ENCODE measurements around the gene FGF14.

Gene FGF14

DNA sequence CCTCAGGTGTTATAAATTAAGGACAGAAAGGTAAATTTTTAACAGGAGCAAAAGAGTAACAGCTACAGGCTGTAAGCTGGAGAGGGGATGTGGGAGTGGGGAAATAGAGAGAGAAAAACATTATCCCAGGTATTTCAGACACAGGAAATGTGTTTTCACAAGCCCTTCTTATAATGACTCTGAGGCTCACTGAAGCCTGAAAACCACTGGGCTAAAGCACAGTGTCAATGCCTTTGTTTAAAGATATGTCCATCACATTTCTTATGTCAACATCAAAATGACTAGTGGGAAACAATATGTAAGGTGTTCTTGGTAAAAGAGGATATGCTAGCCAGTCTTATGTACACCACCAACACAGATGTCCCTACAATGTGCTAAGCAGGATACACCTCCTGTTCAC is 365.9 kb downstream of the FGF14 start:
- no peak for DNase-seq

DNA sequence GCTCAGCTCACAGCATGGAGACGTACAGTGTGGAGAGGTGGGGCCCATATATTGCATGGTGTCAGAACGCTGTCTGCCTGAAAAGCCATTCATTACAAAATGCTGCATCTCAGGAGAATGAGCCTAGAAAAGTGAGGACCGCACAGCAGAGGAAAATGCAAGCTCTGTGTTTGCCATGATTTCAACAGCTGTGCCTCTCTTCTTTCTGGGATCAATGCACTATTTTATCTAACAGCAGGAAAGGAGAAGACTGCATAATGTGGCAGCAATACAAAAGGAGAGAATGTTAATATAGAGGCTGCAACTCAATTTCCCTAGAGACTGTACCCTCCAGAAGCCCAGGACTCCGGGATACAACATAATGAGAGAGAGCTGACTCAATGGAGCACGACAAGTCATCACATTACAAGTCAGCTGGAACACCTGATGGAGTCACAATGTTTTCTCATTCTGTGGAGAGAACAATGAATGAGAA is 368.0 kb downstream of the FGF14 start:
- peak in 1 of 14 donors; percentile 43 for DNase-seq

DNA sequence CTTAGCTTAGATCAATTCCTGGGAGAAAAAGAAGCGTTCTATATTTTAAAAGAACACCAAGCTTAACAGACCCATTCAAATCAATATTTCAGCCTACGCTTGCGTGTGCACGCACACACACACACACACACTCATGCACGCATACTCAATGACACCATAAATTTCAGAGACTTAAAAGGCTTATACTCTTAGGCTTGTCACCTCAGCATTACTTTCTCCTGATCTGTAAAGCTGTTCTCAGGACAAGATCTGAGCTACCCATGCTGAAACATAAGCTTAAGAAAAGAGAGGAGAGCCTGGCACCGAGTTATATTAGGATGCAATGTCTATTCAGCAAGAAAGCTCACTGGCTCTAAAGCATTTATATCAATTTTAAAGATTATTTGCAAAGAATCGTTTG is 368.5 kb downstream of the FGF14 start:
- no peak for DNase-seq

DNA sequence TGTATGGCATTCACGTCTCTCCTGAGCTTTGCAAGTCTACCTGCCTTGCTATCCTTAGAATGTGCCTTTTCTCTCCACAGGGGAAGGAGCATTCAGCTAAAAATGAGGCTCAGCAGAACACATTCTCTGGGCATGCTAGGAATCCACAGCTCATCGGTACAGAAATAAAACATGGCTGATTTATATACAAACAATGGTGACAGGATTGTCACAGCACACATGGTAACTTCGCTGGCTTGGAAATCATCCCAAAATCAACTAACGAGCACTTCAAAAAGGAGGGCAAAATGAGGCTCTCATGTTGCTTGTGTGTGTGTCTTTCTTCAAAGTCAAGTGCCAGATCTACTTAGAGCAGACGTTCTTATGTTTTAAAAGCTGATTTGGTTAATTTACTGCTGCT is 373.0 kb downstream of the FGF14 start:
- peak in 1 of 14 donors; percentile 47 for DNase-seq

DNA sequence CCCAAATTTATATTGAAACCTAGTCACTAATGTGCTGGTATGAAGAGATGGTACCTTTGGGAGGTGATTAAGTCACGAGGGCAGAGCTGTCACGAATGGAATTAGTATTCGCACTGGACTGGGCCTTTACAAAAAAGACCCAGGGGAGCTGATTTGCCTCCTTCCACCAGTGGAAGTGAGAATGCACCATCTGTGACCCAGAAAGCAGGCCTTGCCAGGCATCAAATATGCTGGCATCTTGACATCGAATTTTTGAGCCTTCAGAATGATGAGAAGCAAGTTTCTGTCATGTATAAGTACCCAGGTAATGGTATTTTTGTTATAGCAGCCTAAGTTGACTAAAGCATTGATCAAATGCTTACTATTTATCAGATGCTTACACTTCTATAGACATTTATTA is 373.6 kb downstream of the FGF14 start:
- peak in 1 of 14 donors; percentile 73 for DNase-seq

DNA sequence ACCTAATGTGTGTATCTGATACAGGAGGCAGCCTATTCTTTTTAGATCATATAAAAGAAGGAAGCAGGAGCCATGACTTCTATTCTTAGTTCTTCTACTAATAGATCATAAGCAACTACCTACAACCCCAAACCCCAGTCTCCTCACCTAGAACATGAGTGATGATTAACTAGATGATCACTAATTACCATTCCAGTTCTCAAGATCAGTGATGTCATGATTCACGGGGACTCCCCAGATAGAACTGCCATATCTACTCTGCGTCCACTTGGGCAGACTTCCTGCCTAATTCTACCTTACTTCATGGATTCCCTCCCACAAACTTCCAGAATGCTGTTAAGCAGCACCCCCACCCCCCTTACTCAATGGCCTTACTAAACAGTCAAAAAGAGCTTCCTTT is 380.1 kb downstream of the FGF14 start:
- DNase-seq, result no peak

DNA sequence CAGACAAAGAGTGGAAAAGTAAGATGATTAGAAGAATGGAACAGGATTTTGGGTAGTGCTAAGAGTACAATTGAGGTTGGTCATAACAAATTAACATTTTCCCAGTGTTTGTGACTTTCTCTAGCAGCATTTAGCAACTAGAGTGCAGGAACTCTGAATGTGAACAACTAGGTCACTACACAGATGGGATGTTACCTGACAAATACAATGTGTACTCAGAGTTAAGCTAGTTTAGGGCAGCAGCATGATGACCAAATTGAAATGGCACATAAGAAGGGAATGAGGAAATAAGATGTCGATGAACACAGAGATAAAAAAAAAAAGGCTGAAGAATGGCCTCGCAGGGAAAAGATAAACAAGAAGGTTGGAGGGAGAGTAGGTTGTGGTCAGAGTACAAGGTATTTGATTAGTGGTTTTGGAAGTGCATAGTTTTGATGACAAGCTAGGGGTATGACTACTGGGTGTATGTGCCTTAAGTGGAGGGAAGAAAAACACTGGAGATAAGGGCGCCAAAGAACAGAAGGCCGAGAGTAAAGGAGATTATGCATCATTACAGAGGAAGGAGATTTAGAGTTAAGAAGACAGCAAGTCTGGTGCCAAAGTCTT is 381.1 kb downstream of the FGF14 start:
- DNase-seq, result peak in 1 of 14 donors; percentile 68

DNA sequence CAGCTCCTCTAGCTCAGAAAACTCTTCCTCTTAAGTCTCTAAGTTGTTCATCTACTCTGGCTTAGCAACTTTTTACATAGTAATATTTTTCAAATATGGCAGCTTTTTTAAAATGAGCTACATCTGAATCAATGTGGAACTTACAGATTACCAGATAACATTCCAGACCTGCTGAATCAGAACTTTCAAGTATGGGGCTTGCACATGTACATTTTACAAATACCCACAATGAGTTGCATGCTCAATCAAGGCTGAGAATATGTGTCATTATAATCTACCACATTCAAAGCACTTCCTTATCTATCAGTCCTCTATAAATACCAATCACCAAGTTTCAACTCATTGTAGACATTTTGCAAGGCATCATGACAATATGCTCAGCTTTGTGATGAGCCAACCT is 383.1 kb downstream of the FGF14 start:
- DNase-seq, result no peak

DNA sequence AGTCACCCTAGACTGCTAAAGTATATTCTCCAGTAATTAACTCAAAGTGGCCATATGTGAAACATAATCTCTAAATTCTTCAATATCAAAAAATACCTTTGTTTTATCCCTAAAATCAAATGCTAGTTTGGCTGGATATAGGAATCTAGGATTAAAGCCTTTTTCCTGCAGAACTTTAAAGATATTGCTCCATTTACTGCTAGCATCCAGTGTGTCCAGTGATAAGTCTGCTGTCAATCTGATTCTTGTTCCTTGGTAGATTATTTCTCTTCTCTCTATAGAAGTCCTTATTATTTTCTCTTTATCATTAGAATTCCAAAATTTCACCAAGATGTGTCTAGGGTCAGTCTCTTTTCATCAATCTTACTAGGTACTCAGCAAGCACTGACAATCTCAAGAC is 384.6 kb downstream of the FGF14 start:
- no peak for DNase-seq

DNA sequence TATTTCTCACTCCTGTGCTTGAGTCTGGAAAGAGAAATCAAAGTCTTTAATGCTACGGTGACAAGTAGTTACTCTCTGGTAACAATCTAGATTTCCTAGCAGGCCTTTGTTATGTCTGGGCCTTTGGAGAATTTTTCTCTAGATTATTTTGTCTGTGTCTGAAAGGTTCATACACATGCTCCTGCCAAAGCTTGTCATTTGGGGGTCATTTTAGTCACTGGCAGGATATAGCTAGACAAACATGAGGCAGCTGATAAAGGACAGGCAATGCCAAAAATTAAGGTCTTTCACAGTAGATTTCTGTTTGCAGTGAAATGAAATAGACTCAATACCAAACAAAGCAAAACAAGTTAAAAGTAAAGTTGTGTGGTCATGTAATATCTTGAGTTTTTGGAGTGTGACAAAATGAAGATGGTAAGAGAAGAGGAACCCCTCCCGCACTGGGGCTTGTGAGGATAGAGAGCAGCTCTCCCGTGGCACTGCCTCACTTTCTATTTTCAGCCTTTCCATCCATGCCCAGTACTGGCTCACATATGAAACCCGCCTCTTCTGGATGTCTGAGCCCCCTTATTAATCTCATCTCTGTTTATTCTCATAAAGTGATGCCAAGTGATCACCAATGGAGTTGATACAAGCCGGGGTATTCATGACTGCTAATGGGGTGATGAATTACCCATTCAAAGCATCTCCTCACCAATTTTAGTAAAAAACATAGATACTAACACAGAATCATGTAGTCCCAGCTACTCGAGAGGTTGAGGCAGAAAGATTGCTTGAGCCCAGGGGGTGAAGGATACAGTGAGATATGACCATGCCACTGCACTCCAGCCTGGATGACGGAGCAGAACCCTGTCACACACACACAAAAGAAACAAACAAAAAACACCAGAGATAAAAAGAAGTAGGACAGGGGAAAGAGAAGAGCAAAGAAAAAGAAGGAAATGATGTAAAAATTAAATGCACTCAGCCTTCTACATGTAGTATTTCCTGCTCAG is 389.3 kb downstream of the FGF14 start:
- DNase-seq, result peak in 1 of 14 donors; percentile 90

DNA sequence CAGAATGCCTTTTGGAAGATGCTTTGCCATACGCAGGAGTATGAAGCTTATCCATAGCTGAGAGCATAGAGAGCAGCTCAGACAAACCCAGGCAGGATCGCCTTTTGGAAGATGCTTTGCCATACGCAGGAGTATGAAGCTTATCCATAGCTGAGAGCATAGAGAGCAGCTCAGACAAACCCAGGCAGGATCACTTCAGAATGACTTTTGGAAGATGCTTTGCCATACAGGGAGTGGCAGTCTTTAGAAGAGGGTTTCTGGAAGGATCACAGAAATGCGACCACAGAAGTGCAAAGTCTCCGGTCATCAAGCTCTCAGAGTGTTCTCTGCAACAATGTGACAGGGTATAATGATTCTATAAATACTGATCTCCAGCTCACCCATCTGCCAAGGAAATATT is 390.4 kb downstream of the FGF14 start:
- DNase-seq, result peak in 1 of 14 donors; percentile 79

DNA sequence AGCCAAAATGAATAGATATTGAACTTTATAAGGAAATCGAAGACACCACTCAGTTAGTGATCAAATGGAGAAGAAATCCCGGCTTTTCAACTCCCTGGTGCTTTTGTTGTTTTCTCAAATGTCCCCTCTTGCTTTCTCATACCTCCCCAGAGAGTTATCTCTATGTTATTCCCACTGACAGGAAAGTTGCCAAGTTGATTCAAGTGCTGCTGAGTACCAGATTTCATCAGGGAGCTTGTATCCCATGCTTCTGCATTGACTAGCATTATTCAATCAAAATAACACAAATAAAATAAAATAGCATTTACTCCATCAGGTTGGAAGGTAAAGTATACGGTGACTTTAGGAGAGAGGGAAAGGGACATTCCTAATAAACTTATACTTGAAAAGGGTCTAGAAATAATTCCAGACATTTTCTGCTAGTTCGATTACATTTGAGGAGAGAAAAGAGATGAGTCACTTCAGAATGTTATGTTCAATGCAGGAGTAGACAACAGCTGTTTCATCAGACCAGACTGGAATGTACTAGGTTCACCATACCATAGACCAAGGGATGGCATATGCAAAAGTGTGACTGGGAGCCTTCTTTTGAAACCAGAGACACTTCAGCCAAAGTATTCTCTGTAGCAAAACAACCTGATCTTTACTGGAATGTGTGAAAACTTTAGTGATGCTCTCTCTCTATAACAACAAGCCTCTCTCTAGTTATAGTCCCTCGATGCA is 397.8 kb downstream of the FGF14 start:
- DNase-seq, result no peak

DNA sequence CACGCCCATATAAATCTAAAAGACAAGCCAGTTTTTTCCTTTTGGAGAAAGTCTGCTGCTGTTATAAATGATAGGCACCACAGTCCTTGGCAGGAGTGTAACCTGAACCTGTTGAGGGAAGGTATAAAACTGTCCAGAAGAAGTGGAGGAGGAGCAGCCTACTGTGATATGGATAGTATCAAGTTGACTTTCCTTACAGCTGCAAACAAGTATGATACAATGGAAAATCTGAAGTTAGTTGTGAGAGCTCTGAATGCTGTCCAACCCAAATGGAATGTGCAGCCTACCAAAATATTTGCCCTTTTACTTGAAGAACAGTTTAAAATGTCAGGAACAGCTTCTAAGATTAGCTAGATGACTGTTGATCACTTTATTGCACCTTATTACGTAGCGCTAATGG is 399.6 kb downstream of the FGF14 start:
- DNase-seq, result no peak

DNA sequence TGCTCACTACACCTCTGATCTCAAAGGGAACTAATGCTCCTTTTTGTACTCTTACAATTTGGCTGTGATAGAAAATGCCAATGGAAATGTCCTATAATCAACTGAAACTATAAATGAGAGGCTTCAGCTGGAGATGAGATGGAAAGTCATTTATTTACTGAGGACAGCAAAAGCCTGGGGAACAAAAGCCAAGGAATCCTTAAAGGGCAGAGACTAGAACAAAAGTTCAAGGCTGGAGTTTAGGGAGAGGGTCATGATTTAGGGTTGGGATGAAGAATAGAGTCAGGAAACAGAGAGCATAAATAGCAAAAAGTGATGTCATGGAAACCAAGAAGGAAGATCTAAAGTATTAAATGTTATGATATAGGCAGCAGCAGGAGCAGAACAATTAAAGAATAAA is 401.1 kb downstream of the FGF14 start:
- DNase-seq, result no peak

DNA sequence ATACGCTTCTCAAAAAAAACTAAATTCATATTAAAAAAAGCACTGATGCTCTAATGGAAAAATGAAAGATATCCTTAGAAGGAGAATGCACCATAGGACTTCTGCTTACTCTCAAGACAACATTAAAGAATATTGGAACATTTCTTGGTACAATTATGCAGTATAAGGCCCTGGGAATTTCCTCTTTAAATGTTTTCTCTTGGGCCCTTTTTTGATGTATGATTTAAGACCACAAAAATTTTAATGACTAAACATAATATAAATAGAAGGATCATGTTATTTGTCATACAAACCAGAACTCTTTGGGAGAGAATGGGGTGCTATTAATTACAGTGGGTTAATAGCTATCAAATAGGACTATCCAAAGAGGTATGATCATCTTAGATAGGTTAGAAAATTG is 403.7 kb downstream of the FGF14 start:
- DNase-seq, result no peak

DNA sequence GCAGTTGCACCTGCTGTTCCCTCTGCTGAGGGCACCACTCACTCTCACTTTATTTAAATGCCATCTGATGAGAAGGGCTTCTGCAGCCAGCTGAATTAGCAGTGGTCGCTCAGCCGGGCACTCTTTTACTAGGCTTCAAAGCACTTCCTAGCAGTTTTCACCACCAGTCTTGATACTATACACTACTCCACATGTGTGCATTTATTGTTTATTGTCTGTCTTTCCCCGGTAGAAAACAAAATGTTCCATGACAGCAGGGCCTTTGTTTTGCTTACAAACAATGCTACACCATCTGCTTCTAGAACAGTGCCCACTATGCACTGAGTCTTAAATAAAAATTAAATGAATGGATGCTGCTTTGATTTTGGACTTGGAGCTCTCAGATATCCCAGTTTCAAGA is 404.9 kb downstream of the FGF14 start:
- DNase-seq, result peak in 4 of 14 donors; percentile 3 to 63 (median 8)

DNA sequence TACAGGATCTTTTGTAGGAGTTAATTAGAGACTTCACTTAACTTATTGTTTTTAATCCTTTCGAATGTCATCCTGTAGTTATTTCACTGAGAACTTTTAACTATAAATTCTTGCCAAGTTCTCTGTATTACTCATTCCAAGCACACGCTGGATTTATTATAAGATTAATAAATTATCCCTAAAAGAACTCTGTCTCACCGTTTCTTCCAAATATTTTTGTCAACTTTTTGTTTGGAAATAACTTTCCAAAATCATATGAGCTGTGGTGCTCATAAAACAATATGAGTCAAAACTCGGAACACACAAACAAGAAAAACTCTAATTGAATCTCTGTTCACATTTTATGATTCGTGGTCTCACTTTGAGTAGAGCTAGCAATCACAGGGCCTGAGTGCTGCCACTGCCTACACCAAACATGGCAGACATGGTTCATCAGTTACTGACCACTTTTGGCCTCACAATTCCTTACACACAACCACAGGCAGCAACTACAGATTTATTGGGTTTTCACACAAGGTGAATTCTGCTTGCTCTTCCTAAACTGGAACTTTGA is 412.0 kb downstream of the FGF14 start:
- DNase-seq, result no peak

DNA sequence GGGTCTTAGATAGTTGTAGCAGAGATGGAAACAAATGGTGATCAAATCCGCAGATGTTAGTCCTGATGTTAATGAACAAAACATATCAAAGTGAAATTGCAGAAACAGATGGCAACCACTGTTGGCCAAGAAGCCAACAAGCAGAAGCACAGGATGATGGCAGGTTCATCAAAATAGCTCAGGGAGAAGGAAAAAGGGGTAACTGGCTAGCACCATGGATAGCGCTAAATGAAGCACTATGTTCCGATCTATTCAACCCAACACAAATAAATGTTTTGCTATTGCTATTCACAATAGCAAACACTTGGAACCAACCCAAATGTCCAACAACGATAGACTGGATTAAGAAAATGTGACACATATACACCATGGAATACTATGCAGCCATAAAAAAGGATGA is 413.7 kb downstream of the FGF14 start:
- DNase-seq, result no peak

DNA sequence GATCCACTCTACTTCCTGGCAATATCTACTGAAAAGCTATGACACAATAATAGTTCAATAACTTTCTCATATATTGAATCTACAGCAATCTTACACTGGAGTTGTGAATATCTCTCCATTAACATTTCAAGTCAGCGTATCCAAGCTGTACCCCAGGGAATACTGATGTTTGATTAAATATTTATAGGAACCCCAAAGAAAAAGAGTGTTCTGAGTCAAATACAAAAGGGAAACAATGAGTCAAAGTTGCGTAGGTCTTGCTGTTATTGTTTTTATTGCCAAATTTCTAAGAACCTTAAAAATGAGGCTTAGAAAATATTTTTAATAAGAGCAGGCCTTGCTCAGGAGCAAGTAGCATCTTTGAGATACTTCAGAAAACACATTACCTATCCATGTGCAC is 415.5 kb downstream of the FGF14 start:
- DNase-seq, result no peak

DNA sequence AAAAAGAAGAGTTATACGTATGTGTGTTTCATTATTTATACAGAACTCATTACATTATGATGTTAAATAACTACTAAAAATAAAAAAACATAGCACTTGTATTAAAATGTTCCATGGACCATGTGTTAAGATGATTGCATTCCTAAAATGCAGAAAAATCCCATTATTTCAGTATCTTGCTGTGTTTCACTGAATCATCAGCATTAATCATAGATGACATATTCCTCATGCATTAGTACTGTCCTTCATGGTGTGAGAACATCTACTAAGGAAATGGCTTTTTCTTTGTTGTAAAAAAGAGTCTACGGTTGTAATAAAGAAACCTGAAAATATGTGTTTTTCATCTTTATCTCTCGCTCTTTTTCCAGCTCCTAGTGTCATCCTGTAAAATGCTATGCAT is 416.5 kb downstream of the FGF14 start:
- DNase-seq, result no peak

DNA sequence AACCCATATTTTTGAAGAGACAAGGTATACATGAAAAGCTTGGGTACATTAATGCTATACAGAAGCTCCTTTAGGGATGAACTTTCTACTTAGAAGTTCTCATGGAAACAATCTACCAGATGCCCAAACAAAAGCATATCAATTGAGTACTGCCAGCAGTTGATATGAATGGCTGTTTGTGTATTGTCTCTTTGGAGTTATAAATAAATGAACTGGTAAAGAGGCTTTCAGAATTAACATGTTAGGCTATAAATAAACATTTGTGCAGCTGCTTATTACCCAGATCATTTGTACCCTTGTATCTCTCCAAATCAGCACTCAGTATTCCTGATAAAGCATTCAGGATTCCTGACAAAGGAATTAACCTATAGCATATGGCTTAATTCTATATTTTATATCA is 418.9 kb downstream of the FGF14 start:
- DNase-seq, result no peak

DNA sequence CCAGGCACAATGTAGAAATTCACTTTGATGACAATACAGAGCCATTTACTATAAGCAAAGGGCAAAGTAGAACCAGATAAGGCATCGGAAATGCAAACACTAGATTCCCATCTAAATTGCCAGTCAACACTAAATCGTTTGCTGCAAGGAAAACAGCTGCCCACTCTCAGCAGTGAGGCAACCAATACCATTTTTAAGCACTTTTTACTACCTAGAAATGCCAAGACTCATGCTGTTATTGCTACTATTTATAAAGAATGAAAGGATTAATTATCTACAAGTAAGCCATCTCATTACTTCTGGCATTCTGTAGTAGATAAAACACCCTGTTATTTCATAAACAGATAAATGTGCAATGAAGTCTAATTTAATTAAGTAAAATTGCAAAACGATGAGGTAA is 422.0 kb downstream of the FGF14 start:
- DNase-seq, result no peak

All from C1 segment of cervical spinal cord (tissue), 14 donors.